ENCODE measurements around the gene TNFRSF21.

DNA sequence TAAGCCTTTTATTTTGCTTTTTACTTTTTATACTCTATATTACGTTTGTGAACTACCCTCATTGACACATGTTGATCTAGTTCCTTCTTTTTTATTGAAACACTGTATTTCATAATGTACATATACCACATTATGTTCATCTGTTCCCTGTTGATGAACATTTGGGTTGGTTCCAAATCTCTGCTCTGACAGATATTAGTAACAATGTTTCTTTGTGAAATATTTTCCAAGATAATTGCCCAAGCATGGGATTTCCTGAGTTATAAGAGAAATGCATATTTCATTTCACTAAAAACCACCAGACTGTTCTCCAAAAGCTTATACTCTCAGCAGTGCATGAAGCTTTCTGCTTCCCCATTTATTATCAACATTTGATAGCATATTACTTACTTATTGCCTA lies 44.2 kb upstream of the TNFRSF21 start:
- no peak for TF ChIP-seq EZH2 (IDR thresholded peaks at IDR 0.05; ENCODE audit: borderline replicate concordance, low read length)
- no peak for TF ChIP-seq CTCF (conservative IDR thresholded peaks at IDR 0.05 in 1 of 2, IDR thresholded peaks at IDR 0.05 in 1 of 2; ENCODE audit: extremely low read depth in 1 of 2, insufficient read depth in 1 of 2, low read depth in 1 of 2, low read length in 2 of 2)

Data from mammary epithelial cell (primary cell).